Mesenchymal stem cell (in vitro differentiated cells and primary cell): Measurements from ENCODE around the gene UPP1.

Experiments
- DNase-seq: peaks from one replicate; pipeline ENCODE4 v3.0.0-alpha.2; 2013
- H2AFZ ChIP-seq: one replicate; pipeline ENCODE4 v1.6.1; 2013; ENCODE audit warnings: low read depth, mild to moderate bottlenecking, control low read depth, inconsistent platforms, low read length, moderate library complexity
- H2AK5ac ChIP-seq: 2 replicates; pipeline ENCODE4 v1.6.1; 2013; ENCODE audit warnings: low read length, moderate library complexity, mild to moderate bottlenecking, inconsistent platforms; ENCODE audit not compliant: severe bottlenecking
- H2BK120ac ChIP-seq: one replicate; pipeline ENCODE4 v1.6.1; 2013; ENCODE audit warnings: low read depth, mild to moderate bottlenecking, inconsistent platforms, low read length, moderate library complexity
- H2BK12ac ChIP-seq, 2 experiments: one replicate each; pipeline ENCODE4 v1.6.1; 2013; ENCODE audit warnings: inconsistent platforms in 2 of 2, low read length in 2 of 2, mild to moderate bottlenecking in 2 of 2, moderate library complexity in 2 of 2, control low read depth in 1 of 2
- H2BK15ac ChIP-seq: one replicate; pipeline ENCODE4 v1.6.1; 2013; ENCODE audit warnings: mild to moderate bottlenecking, low read depth, inconsistent platforms; ENCODE audit not compliant: poor library complexity, severe bottlenecking
- H2BK5ac ChIP-seq: 2 replicates; pipeline ENCODE4 v1.6.1; 2013; ENCODE audit warnings: low read depth, mild to moderate bottlenecking, low read length, control low read depth, inconsistent platforms; ENCODE audit not compliant: poor library complexity, severe bottlenecking
- H3K14ac ChIP-seq, 2 experiments: one replicate each; pipeline ENCODE4 v1.6.1; 2013; ENCODE audit warnings: inconsistent platforms in 2 of 2, low read length in 2 of 2, control low read depth in 1 of 2, mild to moderate bottlenecking in 1 of 2, moderate library complexity in 1 of 2
- H3K18ac ChIP-seq, 2 experiments: one replicate each; pipeline ENCODE4 v1.6.1; 2013; ENCODE audit warnings: inconsistent platforms in 2 of 2, low read length in 2 of 2, control low read depth in 1 of 2, low read depth in 1 of 2, mild to moderate bottlenecking in 1 of 2
- H3K23ac ChIP-seq, 2 experiments: one replicate each; pipeline ENCODE4 v1.6.1; 2013; ENCODE audit warnings: inconsistent platforms in 2 of 2, low read length in 2 of 2, mild to moderate bottlenecking in 2 of 2, moderate library complexity in 2 of 2, control low read depth in 1 of 2
- H3K27ac ChIP-seq: 2 replicates; pipeline ENCODE4 v1.5.1; 2013; ENCODE audit warnings: mild to moderate bottlenecking, moderate library complexity, low read length, control low read depth, inconsistent platforms; ENCODE audit not compliant: poor library complexity, severe bottlenecking
- H3K27me3 ChIP-seq, 2 experiments: 2 replicates each; pipeline versions ENCODE4 v1.6.1 to v1.7.0; 2013; ENCODE audit warnings: low read length in 2 of 2, mild to moderate bottlenecking in 2 of 2, moderate library complexity in 2 of 2, control low read depth in 1 of 2, inconsistent platforms in 1 of 2; ENCODE audit not compliant: control insufficient read depth in 1 of 2, insufficient read depth in 1 of 2
- H3K36me3 ChIP-seq, 2 experiments: 2 replicates each; pipeline versions ENCODE4 v1.6.1 to v1.7.0; 2013; ENCODE audit warnings: low read length in 2 of 2, control low read depth in 1 of 2, inconsistent platforms in 1 of 2, low read depth in 1 of 2, mild to moderate bottlenecking in 1 of 2; ENCODE audit not compliant: insufficient read depth in 2 of 2, control insufficient read depth in 1 of 2
- H3K4ac ChIP-seq, 2 experiments: one replicate each; pipeline ENCODE4 v1.6.1; 2013; ENCODE audit warnings: inconsistent platforms in 2 of 2, low read length in 2 of 2, mild to moderate bottlenecking in 2 of 2, moderate library complexity in 2 of 2, control low read depth in 1 of 2, low read depth in 1 of 2
- H3K4me1 ChIP-seq: 2 replicates; pipeline ENCODE4 v1.6.1; 2013; ENCODE audit warnings: low read depth, low read length, control low read depth; ENCODE audit not compliant: control insufficient read depth, insufficient read depth
- H3K4me2 ChIP-seq: 2 replicates; pipeline ENCODE4 v1.6.1; 2013; ENCODE audit warnings: low read length, mild to moderate bottlenecking, inconsistent platforms; ENCODE audit not compliant: poor library complexity, severe bottlenecking
- H3K4me3 ChIP-seq, 2 experiments: 2 replicates each; pipeline versions ENCODE4 v1.5.1 to v1.7.0; 2013; ENCODE audit warnings: low read length in 2 of 2, mild to moderate bottlenecking in 2 of 2, control low read depth in 1 of 2, low read depth in 1 of 2; ENCODE audit not compliant: insufficient read depth in 1 of 2
- H3K79me1 ChIP-seq: replicated peaks from 2 replicates; pipeline ENCODE4 v1.6.1; 2013; ENCODE audit warnings: mild to moderate bottlenecking, control low read depth, low read length, inconsistent platforms; ENCODE audit not compliant: poor library complexity, severe bottlenecking
- H3K9ac ChIP-seq: 2 replicates; pipeline ENCODE4 v1.7.0; 2013; ENCODE audit warnings: mild to moderate bottlenecking, low read length, moderate library complexity
- H3K9me3 ChIP-seq: 2 replicates; pipeline ENCODE4 v1.7.0; 2013; ENCODE audit warnings: mild to moderate bottlenecking, low read length; ENCODE audit not compliant: control insufficient read depth
- H4K8ac ChIP-seq: one replicate; pipeline ENCODE4 v1.6.1; 2013; ENCODE audit warnings: inconsistent platforms, mild to moderate bottlenecking, low read length, moderate library complexity
- H4K91ac ChIP-seq: one replicate; pipeline ENCODE4 v1.6.1; 2013; ENCODE audit warnings: mild to moderate bottlenecking, low read length, inconsistent platforms
- WGBS: methylation state at CpG from one replicate; pipeline ENCODE4 v1.1.7; 2013; ENCODE audit warnings: mixed read lengths; 5-methylcytosine and 5-hydroxymethylcytosine counted together

Gene UPP1

GRCh38 chr7:48149058-48149457, 60.0 kb downstream of the UPP1 start:
- Histone ChIP-seq H3K79me1 (no peaks in the 10 kb centered on the region), H4K91ac (no peak overlapping the region), H2BK5ac (no peak overlapping the region), H2AFZ (no peak overlapping the region), H3K9ac (no peak overlapping the region), H2BK12ac (no peak overlapping the region), H3K4me1 (no peaks in the 10 kb centered on the region), H3K18ac (no peak overlapping the region), H3K27me3 (peaks cover 0 to 16% of the 10 kb centered on the region in 2 experiments), H3K14ac (no peak overlapping the region), H3K36me3 (no peaks in the 10 kb centered on the region), H3K27ac (no peak overlapping the region), H3K4ac (no peak overlapping the region), H3K4me3 (no peak overlapping the region), H3K23ac (no peak overlapping the region), H3K4me2 (no peak overlapping the region), H3K9me3 (no peaks in the 10 kb centered on the region), H2BK120ac (no peak overlapping the region), H2AK5ac (no peak overlapping the region), H4K8ac (no peak overlapping the region), H2BK15ac (no peak overlapping the region)
- no peak for DNase-seq

GRCh38 chr7:48150086-48150485, 61.0 kb downstream of the UPP1 start:
- H2BK12ac ChIP-seq: no peak overlapping the region
- peak overlapping the region; percentile 49 for H2BK120ac ChIP-seq
- H3K14ac ChIP-seq: no peak overlapping the region
- H3K79me1 ChIP-seq: no peaks in the 10 kb centered on the region
- H3K4me2 ChIP-seq: no peak overlapping the region
- H3K27ac ChIP-seq: no peak overlapping the region
- H4K8ac ChIP-seq: no peak overlapping the region
- no peak overlapping the region for H3K9ac ChIP-seq
- H2BK15ac ChIP-seq: no peak overlapping the region
- H3K36me3 ChIP-seq: no peaks in the 10 kb centered on the region
- H2AFZ ChIP-seq: no peak overlapping the region
- H3K4me3 ChIP-seq: no peak overlapping the region
- H3K18ac ChIP-seq: no peak overlapping the region
- 82% methylated on average over 3 of the region's 3 CpGs for WGBS
- no peak for DNase-seq
- no peak overlapping the region for H4K91ac ChIP-seq
- no peaks in the 10 kb centered on the region for H3K9me3 ChIP-seq
- H3K4ac ChIP-seq: no peak overlapping the region
- H3K23ac ChIP-seq: no peak overlapping the region
- H2AK5ac ChIP-seq: no peak overlapping the region
- H3K27me3 ChIP-seq: peaks cover 0 to 16% of the 10 kb centered on the region in 2 experiments
- H2BK5ac ChIP-seq: no peak overlapping the region
- H3K4me1 ChIP-seq: no peaks in the 10 kb centered on the region

- Histone ChIP-seq H3K27ac (no peak overlapping the region), H3K27me3 (peaks cover 0 to 12% of the 10 kb centered on the region in 2 experiments), H3K23ac (no peak overlapping the region), H2BK120ac (no peak overlapping the region), H2BK12ac (no peak overlapping the region), H2BK5ac (no peak overlapping the region), H4K91ac (peak overlapping the region; percentile 59), H3K36me3 (no peaks in the 10 kb centered on the region), H3K9me3 (no peaks in the 10 kb centered on the region), H2AFZ (no peak overlapping the region), H3K14ac (no peak overlapping the region), H3K79me1 (no peaks in the 10 kb centered on the region), H3K9ac (no peak overlapping the region), H3K4me1 (no peaks in the 10 kb centered on the region), H3K18ac (no peak overlapping the region), H2AK5ac (no peak overlapping the region), H4K8ac (no peak overlapping the region), H3K4me3 (no peak overlapping the region), H3K4ac (no peak overlapping the region), H2BK15ac (no peak overlapping the region), H3K4me2 (no peak overlapping the region)
- 72% methylated on average over 6 of the region's 8 CpGs for WGBS
- peak; percentile 61 for DNase-seq
Observed at GRCh38 chr7:48154792-48155413, 65.8 kb downstream of the UPP1 start.
